Measurements from ENCODE around the gene CISTR.

CISTR gene

GRCh38 chr12:53754633-53755264, 3.0 kb upstream of the CISTR start:
- H3K9me3 ChIP-seq (ENCODE audit: control insufficient read depth, insufficient read depth, low read depth, low read length) = no peaks in the 10 kb centered on the region
- no peak overlapping the region for H3K4me3 ChIP-seq (ENCODE audit: low read depth, low read length)
- H3K27ac ChIP-seq (ENCODE audit: extremely low read depth, low read depth, low read length) = no peak overlapping the region
- CTCF ChIA-PET = interaction anchor here (0.6 to 11.4 kb wide), 11 partner anchors 7 to 447 kb away, joined by 3 to 172 read pairs (median 3); no protein-coding TSS in a partner anchor
- POLR2A ChIA-PET = no interaction called here
- no peaks in the 10 kb centered on the region for H3K36me3 ChIP-seq (ENCODE audit: control insufficient read depth in 2 of 2, insufficient read depth in 1 of 2, low read length in 2 of 2)
- peaks cover 20% of the 10 kb centered on the region for H3K4me1 ChIP-seq (ENCODE audit: control insufficient read depth, insufficient read depth, low read length)
- TF ChIP-seq ZNF560 (tag by site-specific recombination; IDR thresholded peaks at IDR 0.05; ENCODE audit: borderline replicate concordance) = no peak
- no peak for TF ChIP-seq ZNF48 (tag by site-specific recombination; IDR thresholded peaks at IDR 0.05)
- no peak for TF ChIP-seq INSM2 (tag by site-specific recombination; IDR thresholded peaks at IDR 0.05)
- TF ChIP-seq ZNF843 (tag by site-specific recombination; IDR thresholded peaks at IDR 0.05) = 0 out of 2 replicates have a peak, but pooled peaks have one; percentile 3
- peak; percentile 62 for TF ChIP-seq ZIC2 (tag by site-specific recombination; IDR thresholded peaks at IDR 0.05)
- no peak for TF ChIP-seq ZNF791 (tag by site-specific recombination; IDR thresholded peaks at IDR 0.05)
- TF ChIP-seq ZNF394 (tag by site-specific recombination; IDR thresholded peaks at IDR 0.05; ENCODE audit: borderline replicate concordance) = no peak
- TF ChIP-seq ZNF660 (tag by site-specific recombination; IDR thresholded peaks at IDR 0.05) = no peak
- no peak for TF ChIP-seq PRDM10 (tag by site-specific recombination; IDR thresholded peaks at IDR 0.05)
- TF ChIP-seq AEBP2 (tag by site-specific recombination; IDR thresholded peaks at IDR 0.05; ENCODE audit: borderline replicate concordance) = no peak
- TF ChIP-seq SALL2 (tag by site-specific recombination; IDR thresholded peaks at IDR 0.05; ENCODE audit: borderline replicate concordance) = no peak
- no peak for TF ChIP-seq ZNF580 (tag by site-specific recombination; IDR thresholded peaks at IDR 0.05)
- no peak for TF ChIP-seq ZNF248 (tag by site-specific recombination; IDR thresholded peaks at IDR 0.05)
- TF ChIP-seq ZNF596 (tag by site-specific recombination; IDR thresholded peaks at IDR 0.05) = 0 out of 2 replicates have a peak, but pooled peaks have one; percentile 9
- no peak for TF ChIP-seq GLIS2 (tag by site-specific recombination; IDR thresholded peaks at IDR 0.05)
- no peak for TF ChIP-seq ZNF169 (tag by site-specific recombination; IDR thresholded peaks at IDR 0.05)
- no peak for TF ChIP-seq ZNF629 (tag by site-specific recombination; IDR thresholded peaks at IDR 0.05)
- no peak for TF ChIP-seq ZNF175 (tag by site-specific recombination; IDR thresholded peaks at IDR 0.05)
- 0 out of 2 replicates have a peak, but pooled peaks have one; percentile 10 for TF ChIP-seq ZNF398 (tag by site-specific recombination; IDR thresholded peaks at IDR 0.05)
- peak; percentile 74 for TF ChIP-seq ZBTB44 (tag by site-specific recombination; IDR thresholded peaks at IDR 0.05)
- TF ChIP-seq SP7 (tag by site-specific recombination; IDR thresholded peaks at IDR 0.05) = peak; percentile 71
- no peak for TF ChIP-seq ZNF37A (tag by site-specific recombination; IDR thresholded peaks at IDR 0.05)
- TF ChIP-seq ZBTB20 (tag by site-specific recombination; IDR thresholded peaks at IDR 0.05) = no peak
- no peak for TF ChIP-seq ZNF776 (tag by site-specific recombination; IDR thresholded peaks at IDR 0.05; ENCODE audit: borderline replicate concordance)
- TF ChIP-seq ZNF2 (tag by site-specific recombination; IDR thresholded peaks at IDR 0.05) = 0 out of 2 replicates have a peak, but pooled peaks have one; percentile 49
- 0 out of 2 replicates have a peak, but pooled peaks have one; percentile 73 for TF ChIP-seq ZSCAN16 (tag by site-specific recombination; IDR thresholded peaks at IDR 0.05)
- TF ChIP-seq ZNF391 (tag by site-specific recombination; IDR thresholded peaks at IDR 0.05; ENCODE audit: borderline replicate concordance, low read depth) = no peak
- TF ChIP-seq PRDM1 (tag by site-specific recombination; IDR thresholded peaks at IDR 0.05) = peak; percentile 94

All from HEK293 (cell line).